K562 (cell line): Measurements from ENCODE around the gene HCFC1R1. TPM values are rescaled to one million over a fixed set of nuclear protein-coding genes. Genes with fewer than 3 reads are reported as not detected.
A peak's percentile ranks its signal among the peaks of the same experiment; 100 is the strongest.

ENCODE experiments used
- CBX8 ChIP-seq: fragments of 200-600 bp; sonication (generic); IDR thresholded peaks from 2 replicates; pipeline ENCODE4 v1.6.1; 2012; ENCODE audit warnings: borderline replicate concordance, mixed run types, low read depth, mild to moderate bottlenecking, moderate library complexity, mixed read lengths, low read length, control low read depth, inconsistent platforms; ENCODE audit not compliant: poor library complexity, severe bottlenecking; ENCODE audit errors: extremely low read depth
- DPF2 ChIP-seq: fragments of 450-650 bp; IDR thresholded peaks from 2 replicates; pipeline ENCODE4 v1.6.1; 2016
- E2F6 ChIP-seq, 2 experiments: IDR thresholded peaks; 2 replicates each; pipeline ENCODE4 v1.6.1; 2011; ENCODE audit warnings: borderline replicate concordance in 1 of 2, control low read depth in 1 of 2, low read depth in 1 of 2, low read length in 1 of 2, mild to moderate bottlenecking in 1 of 2, mixed read lengths in 1 of 2, moderate library complexity in 1 of 2; ENCODE audit not compliant: insufficient read depth in 1 of 2, insufficient read length in 1 of 2, poor library complexity in 1 of 2, severe bottlenecking in 1 of 2; ENCODE audit errors: extremely low read depth in 1 of 2
- E2F8 ChIP-seq: fragments of 450-650 bp; IDR thresholded peaks from 2 replicates; pipeline ENCODE4 v1.7.1; 2018; ENCODE audit warnings: mild to moderate bottlenecking, low read depth; ENCODE audit not compliant: partially characterized antibody
- EGR1 ChIP-seq: fragments of 450-650 bp; conservative IDR thresholded peaks from 2 replicates; pipeline ENCODE4 v1.6.1; 2017; ENCODE audit warnings: mild to moderate bottlenecking
- EP300 ChIP-seq: IDR thresholded peaks from 2 replicates; pipeline ENCODE4 v1.6.1; 2012; ENCODE audit warnings: low read length, improper control_type of control experiment
- FOXP1 ChIP-seq: sonication (generic); formaldehyde crosslinking; IDR thresholded peaks from 2 replicates; pipeline ENCODE4 v1.8.0; 2022; ENCODE audit warnings: mild to moderate bottlenecking, missing genetic modification reagents
- GMEB1 ChIP-seq: fragments of 250-450 bp; sonication (Bioruptor Pico); IDR thresholded peaks from 2 replicates; pipeline ENCODE4 v1.4.0; 2020; ENCODE audit warnings: mild to moderate bottlenecking
- HDAC3 ChIP-seq: fragments of 450-650 bp; IDR thresholded peaks from 2 replicates; pipeline ENCODE4 v1.6.1; 2018; ENCODE audit warnings: borderline replicate concordance, mild to moderate bottlenecking, moderate library complexity; ENCODE audit not compliant: partially characterized antibody
- IRF1 ChIP-seq: sonication (generic); formaldehyde crosslinking; IDR thresholded peaks from 2 replicates; pipeline ENCODE4 v1.8.0; 2022; ENCODE audit warnings: missing genetic modification reagents, mild to moderate bottlenecking, borderline replicate concordance
- L3MBTL2 ChIP-seq: fragments of 450-650 bp; IDR thresholded peaks from 2 replicates; pipeline ENCODE4 v1.6.1; 2016; ENCODE audit warnings: mild to moderate bottlenecking, moderate library complexity
- MEF2A ChIP-seq: IDR thresholded peaks from 2 replicates; pipeline ENCODE4 v1.6.1; 2011; ENCODE audit warnings: low read depth, mild to moderate bottlenecking, low read length, moderate library complexity; ENCODE audit not compliant: control insufficient read depth
- NR3C1 ChIP-seq: sonication (generic); formaldehyde crosslinking; IDR thresholded peaks from 2 replicates; pipeline ENCODE4 v1.8.1; 2022; ENCODE audit warnings: missing genetic modification reagents
- PHF8 ChIP-seq: fragments of 200-600 bp; sonication (generic); IDR thresholded peaks from 2 replicates; pipeline ENCODE4 v1.6.1; 2012; ENCODE audit warnings: mixed run types, mild to moderate bottlenecking, inconsistent platforms, low read length, moderate library complexity, borderline replicate concordance
- RBM14 ChIP-seq: fragments of 200-400 bp; formaldehyde crosslinking; IDR thresholded peaks from 2 replicates; pipeline ENCODE4 v1.6.1; 2018; ENCODE audit warnings: low read depth, mild to moderate bottlenecking, low read length, moderate library complexity, borderline replicate concordance; ENCODE audit not compliant: insufficient read depth
- TARDBP ChIP-seq: fragments of 450-650 bp; IDR thresholded peaks from 2 replicates; pipeline ENCODE4 v1.6.1; 2016
- ZNF311 ChIP-seq: fragments of 250-450 bp; sonication (Bioruptor Pico); IDR thresholded peaks from 2 replicates; pipeline ENCODE4 v1.4.0; 2020; ENCODE audit warnings: mild to moderate bottlenecking, moderate library complexity
- ZNF655 ChIP-seq: fragments of 250-450 bp; sonication (Bioruptor Pico); IDR thresholded peaks from 2 replicates; pipeline ENCODE4 v1.5.0; 2021
- ZNF76 ChIP-seq: fragments of 250-450 bp; sonication (Bioruptor Pico); IDR thresholded peaks from 2 replicates; pipeline ENCODE4 v1.4.0; 2020; ENCODE audit warnings: mild to moderate bottlenecking, moderate library complexity, borderline replicate concordance
- polyA plus RNA-seq, 8 experiments: library from polyadenylated mRNA; depleted of rRNA in 4 of 8; stranded (reverse) in 5 of 8; unstranded in 3 of 8; fragments of >200 nt; fragmentation: Nextera tagmentation in 2 of 8; fragmentation: Illumina TruSeq in 1 of 8; extraction: Ambion mirVana in 2 of 8; extraction: Trizol in 1 of 8; gene quantifications; 2 replicates each; pipeline versions ENCODE4 v1.2.1 to v1.2.3, GENCODE V29; 2011 to 2014; ENCODE audit warnings: inconsistent platforms in 1 of 8, missing spikeins in 1 of 8
- total RNA-seq, 7 experiments: library from RNA; depleted of rRNA in 6 of 7; stranded (reverse); fragments of >200 nt in 6 of 7; fragmentation: Illumina TruSeq in 2 of 7; extraction: Trizol in 2 of 7; gene quantifications; 2 replicates each; pipeline versions ENCODE4 v1.2.1 to v1.2.3, GENCODE V29; 2011 to 2021; ENCODE audit warnings: low replicate concordance in 1 of 7

The HCFC1R1 gene
- total and polyA plus RNA-seq, 9 of the 15 experiments (the other 6 are each of a cell fraction or from before 2014, with no cell fraction given) = 2.2 to 29.0 (median 11.2) TPM

GRCh38 chr16:3059041-3059722 lies 35.4 kb upstream of the HCFC1R1 start (continued):
- TF ChIP-seq E2F6 (IDR thresholded peaks at IDR 0.05; ENCODE audit: borderline replicate concordance in 1 of 2, extremely low read depth in 1 of 2, insufficient read depth in 1 of 2, insufficient read length in 1 of 2, low read depth in 1 of 2, low read length in 1 of 2, poor library complexity in 1 of 2, severe bottlenecking in 1 of 2) (peak in 1 of 2 experiments; percentile 61), RBM14 (no peak), L3MBTL2 (peak; percentile 76), PHF8 (peak; percentile 77; the same call in 1 of the 2 replicates), ZNF311 (CRISPR knock-in tag) (no peak), HDAC3 (no peak), FOXP1 (CRISPR knock-in tag) (peak; percentile 55; the same call in 1 of the 2 replicates), GMEB1 (CRISPR knock-in tag) (no peak), ZNF76 (CRISPR knock-in tag) (no peak), TARDBP (peak; percentile 64; the same call in 1 of the 2 replicates), IRF1 (CRISPR knock-in tag) (no peak), NR3C1 (peak; percentile 47; the same call in 1 of the 2 replicates), CBX8 (no peak), EGR1 (no peak), EP300 (no peak), MEF2A (no peak), E2F8 (no peak), DPF2 (no peak), ZNF655 (CRISPR knock-in tag) (no peak)
